Measurements from ENCODE around the gene RXRA. TPM values are rescaled to one million over a fixed set of nuclear protein-coding genes. Genes with fewer than 3 reads are reported as not detected.

The RXRA gene
- total RNA-seq, 1 experiment from 2014 or later, result 23.2 TPM

GRCh38 chr9:134416385-134417015, 90.2 kb downstream of the RXRA start:
- DNase-seq, result peak; percentile 66
- Histone ChIP-seq H3K36me3 (replicated peaks; ENCODE audit: control insufficient read depth, insufficient read depth, low read length) (peaks cover 2% of the 10 kb centered on the region; the same call in 1 of the 2 replicates), H3K4me3 (ENCODE audit: insufficient read depth, low read depth, low read length) (no peak overlapping the region), H3K27me3 (ENCODE audit: control insufficient read depth, insufficient read depth, low read length) (no peaks in the 10 kb centered on the region)

- H3K36me3 ChIP-seq (replicated peaks; ENCODE audit: control insufficient read depth, insufficient read depth, low read length), result peaks cover 2% of the 10 kb centered on the region
- no peak for DNase-seq
- H3K4me3 ChIP-seq (ENCODE audit: insufficient read depth, low read depth, low read length), result no peak overlapping the region
- H3K27me3 ChIP-seq (ENCODE audit: control insufficient read depth, insufficient read depth, low read length), result no peaks in the 10 kb centered on the region
These were observed 92.1 kb downstream of the RXRA start for GRCh38 chr9:134418354-134418753.

- peak; percentile 74 for DNase-seq
- no peaks in the 10 kb centered on the region for H3K27me3 ChIP-seq (ENCODE audit: control insufficient read depth, insufficient read depth, low read length)
- H3K4me3 ChIP-seq (ENCODE audit: insufficient read depth, low read depth, low read length), result no peak overlapping the region
- peaks cover 2% of the 10 kb centered on the region for H3K36me3 ChIP-seq (replicated peaks; ENCODE audit: control insufficient read depth, insufficient read depth, low read length)
These were observed 92.9 kb downstream of the RXRA start for GRCh38 chr9:134419000-134419683.

GRCh38 chr9:134419684-134420076, 93.4 kb downstream of the RXRA start:
- H3K4me3 ChIP-seq (ENCODE audit: insufficient read depth, low read depth, low read length), result no peak overlapping the region
- H3K36me3 ChIP-seq (replicated peaks; ENCODE audit: control insufficient read depth, insufficient read depth, low read length), result peaks cover 2% of the 10 kb centered on the region
- H3K27me3 ChIP-seq (ENCODE audit: control insufficient read depth, insufficient read depth, low read length), result no peaks in the 10 kb centered on the region
- DNase-seq, result peak; percentile 97

GRCh38 chr9:134420281-134420845, 94.1 kb downstream of the RXRA start:
- Histone ChIP-seq H3K4me3 (ENCODE audit: insufficient read depth, low read depth, low read length) (no peak overlapping the region), H3K36me3 (replicated peaks; ENCODE audit: control insufficient read depth, insufficient read depth, low read length) (peaks cover 2% of the 10 kb centered on the region), H3K27me3 (ENCODE audit: control insufficient read depth, insufficient read depth, low read length) (no peaks in the 10 kb centered on the region)
- DNase-seq, result no peak

GRCh38 chr9:134420974-134421432, 94.7 kb downstream of the RXRA start:
- H3K4me3 ChIP-seq (ENCODE audit: insufficient read depth, low read depth, low read length), result no peak overlapping the region
- DNase-seq, result no peak
- no peaks in the 10 kb centered on the region for H3K27me3 ChIP-seq (ENCODE audit: control insufficient read depth, insufficient read depth, low read length)
- peaks cover 2% of the 10 kb centered on the region for H3K36me3 ChIP-seq (replicated peaks; ENCODE audit: control insufficient read depth, insufficient read depth, low read length)

GRCh38 chr9:134421888-134422287, 95.6 kb downstream of the RXRA start:
- DNase-seq, result no peak
- Histone ChIP-seq H3K4me3 (ENCODE audit: insufficient read depth, low read depth, low read length) (no peak overlapping the region), H3K27me3 (ENCODE audit: control insufficient read depth, insufficient read depth, low read length) (no peaks in the 10 kb centered on the region), H3K36me3 (replicated peaks; ENCODE audit: control insufficient read depth, insufficient read depth, low read length) (peaks cover 2% of the 10 kb centered on the region)

GRCh38 chr9:134422301-134423090, 96.2 kb downstream of the RXRA start:
- no peak overlapping the region for H3K4me3 ChIP-seq (ENCODE audit: insufficient read depth, low read depth, low read length)
- H3K36me3 ChIP-seq (replicated peaks; ENCODE audit: control insufficient read depth, insufficient read depth, low read length), result no peaks in the 10 kb centered on the region; the same call in 1 of the 2 replicates
- no peaks in the 10 kb centered on the region for H3K27me3 ChIP-seq (ENCODE audit: control insufficient read depth, insufficient read depth, low read length)
- DNase-seq, result peak; percentile 85

- Histone ChIP-seq H3K4me3 (ENCODE audit: insufficient read depth, low read depth, low read length) (no peak overlapping the region), H3K36me3 (replicated peaks; ENCODE audit: control insufficient read depth, insufficient read depth, low read length) (no peaks in the 10 kb centered on the region; the same call in 1 of the 2 replicates), H3K27me3 (ENCODE audit: control insufficient read depth, insufficient read depth, low read length) (no peaks in the 10 kb centered on the region)
- no peak for DNase-seq
These were observed 96.9 kb downstream of the RXRA start for GRCh38 chr9:134423166-134423565.

- no peaks in the 10 kb centered on the region for H3K27me3 ChIP-seq (ENCODE audit: control insufficient read depth, insufficient read depth, low read length)
- no peak overlapping the region for H3K4me3 ChIP-seq (ENCODE audit: insufficient read depth, low read depth, low read length)
- no peaks in the 10 kb centered on the region; the same call in 1 of the 2 replicates for H3K36me3 ChIP-seq (replicated peaks; ENCODE audit: control insufficient read depth, insufficient read depth, low read length)
- no peak for DNase-seq
These were observed 97.5 kb downstream of the RXRA start for GRCh38 chr9:134423749-134424148.

- Histone ChIP-seq H3K27me3 (ENCODE audit: control insufficient read depth, insufficient read depth, low read length) (no peaks in the 10 kb centered on the region), H3K4me3 (ENCODE audit: insufficient read depth, low read depth, low read length) (no peak overlapping the region), H3K36me3 (replicated peaks; ENCODE audit: control insufficient read depth, insufficient read depth, low read length) (no peaks in the 10 kb centered on the region; the same call in none of the 2 replicates)
- peak; percentile 76 for DNase-seq
These were observed 98.6 kb downstream of the RXRA start for GRCh38 chr9:134424818-134425217.

- no peaks in the 10 kb centered on the region for H3K27me3 ChIP-seq (ENCODE audit: control insufficient read depth, insufficient read depth, low read length)
- peak; percentile 88 for DNase-seq
- H3K36me3 ChIP-seq (replicated peaks; ENCODE audit: control insufficient read depth, insufficient read depth, low read length), result no peaks in the 10 kb centered on the region; the same call in none of the 2 replicates
- no peak overlapping the region for H3K4me3 ChIP-seq (ENCODE audit: insufficient read depth, low read depth, low read length)
These were observed 99.1 kb downstream of the RXRA start for GRCh38 chr9:134425401-134425800.

- Histone ChIP-seq H3K4me3 (ENCODE audit: insufficient read depth, low read depth, low read length) (no peak overlapping the region), H3K27me3 (ENCODE audit: control insufficient read depth, insufficient read depth, low read length) (no peaks in the 10 kb centered on the region), H3K36me3 (replicated peaks; ENCODE audit: control insufficient read depth, insufficient read depth, low read length) (no peaks in the 10 kb centered on the region; the same call in none of the 2 replicates)
- no peak for DNase-seq
These were observed 99.6 kb downstream of the RXRA start for GRCh38 chr9:134425812-134426211.

- no peak for DNase-seq
- no peaks in the 10 kb centered on the region for H3K27me3 ChIP-seq (ENCODE audit: control insufficient read depth, insufficient read depth, low read length)
- no peak overlapping the region for H3K4me3 ChIP-seq (ENCODE audit: insufficient read depth, low read depth, low read length)
- H3K36me3 ChIP-seq (replicated peaks; ENCODE audit: control insufficient read depth, insufficient read depth, low read length), result no peaks in the 10 kb centered on the region; the same call in none of the 2 replicates
These were observed 100.2 kb downstream of the RXRA start for GRCh38 chr9:134426436-134426835.

Data from H7 (cell line).